H1 (cell line): Measurements from ENCODE around the gene YTHDF2. TPM values are rescaled to one million over a fixed set of nuclear protein-coding genes. Genes with fewer than 3 reads are reported as not detected.

Experiments
- BCL11A ChIP-seq, 2 experiments: IDR thresholded peaks; one replicate each; pipeline ENCODE4 v1.6.1; 2011; ENCODE audit warnings: low read depth in 2 of 2, low read length in 2 of 2, mild to moderate bottlenecking in 2 of 2
- BRCA1 ChIP-seq: IDR thresholded peaks from 2 replicates; pipeline ENCODE4 v1.6.1; 2012; ENCODE audit warnings: low read depth, low read length, improper control_type of control experiment
- CHD1 ChIP-seq: IDR thresholded peaks from 2 replicates; pipeline ENCODE4 v1.6.1; 2012; ENCODE audit warnings: low read depth, low read length, improper control_type of control experiment
- CHD2 ChIP-seq: IDR thresholded peaks from 2 replicates; pipeline ENCODE4 v1.6.1; 2012; ENCODE audit warnings: low read length, improper control_type of control experiment
- EGR1 ChIP-seq: IDR thresholded peaks from 2 replicates; pipeline ENCODE4 v1.6.1; 2011; ENCODE audit warnings: low read depth, low read length, borderline replicate concordance
- EP300 ChIP-seq, 2 experiments: IDR thresholded peaks; 1 replicate in 1 of 2; 2 replicates in 1 of 2; pipeline ENCODE4 v1.6.1; 2011 to 2012; ENCODE audit warnings: low read depth in 2 of 2, low read length in 2 of 2, mild to moderate bottlenecking in 2 of 2, borderline replicate concordance in 1 of 2, inconsistent platforms in 1 of 2, moderate library complexity in 1 of 2
- HDAC6 ChIP-seq: IDR thresholded peaks from one replicate; pipeline ENCODE4 v1.7.1; 2012; ENCODE audit warnings: low read depth, mild to moderate bottlenecking, inconsistent platforms, low read length, moderate library complexity
- RBBP5 ChIP-seq: IDR thresholded peaks from 2 replicates; pipeline ENCODE4 v1.7.1; 2012; ENCODE audit warnings: low read depth, mild to moderate bottlenecking, inconsistent platforms, low read length, moderate library complexity, borderline replicate concordance
- RNF2 ChIP-seq: fragments of 200-900, 300-1000 bp; sonication (generic); IDR thresholded peaks from 2 replicates; pipeline ENCODE4 v1.7.1; 2016; ENCODE audit warnings: borderline replicate concordance, low read depth, mild to moderate bottlenecking, antibody characterized with exemption, low read length; ENCODE audit not compliant: poor library complexity, severe bottlenecking; ENCODE audit errors: missing control alignments
- SIX5 ChIP-seq: IDR thresholded peaks from 2 replicates; pipeline ENCODE4 v1.6.1; 2011; ENCODE audit warnings: mild to moderate bottlenecking, low read depth, low read length
- SP2 ChIP-seq: IDR thresholded peaks from 2 replicates; pipeline ENCODE4 v1.6.1; 2012; ENCODE audit warnings: mild to moderate bottlenecking, low read length, inconsistent platforms
- SRF ChIP-seq: IDR thresholded peaks from 2 replicates; pipeline ENCODE4 v1.6.1; 2011; ENCODE audit warnings: mild to moderate bottlenecking, low read depth, low read length, moderate library complexity
- SUZ12 ChIP-seq: fragments of 200-600 bp; sonication (generic); IDR thresholded peaks from 2 replicates; pipeline ENCODE4 v1.6.1; 2012; ENCODE audit warnings: mild to moderate bottlenecking, inconsistent platforms, low read length, moderate library complexity, mixed read lengths
- TBP ChIP-seq: IDR thresholded peaks from 2 replicates; pipeline ENCODE4 v1.6.1; 2011; ENCODE audit warnings: low read depth, low read length, improper control_type of control experiment
- TCF12 ChIP-seq: IDR thresholded peaks from 2 replicates; pipeline ENCODE4 v1.6.1; 2011; ENCODE audit warnings: low read depth, mild to moderate bottlenecking, low read length
- YY1 ChIP-seq: IDR thresholded peaks from 2 replicates; pipeline ENCODE4 v1.6.1; 2011; ENCODE audit warnings: low read depth, mild to moderate bottlenecking, low read length
- polyA plus RNA-seq, 7 experiments: library from polyadenylated mRNA; depleted of rRNA in 3 of 7; stranded (reverse) in 5 of 7; unstranded in 2 of 7; fragments of >200 nt in 5 of 7; fragments of 200-250 nt in 2 of 7; gene quantifications; 1 replicate in 5 of 7; 2 replicates in 1 of 7; 4 replicates in 1 of 7; pipeline versions ENCODE4 v1.2.1 to v1.2.3, GENCODE V29; 2011 to 2013; ENCODE audit warnings: missing spikeins in 2 of 7, mixed read lengths in 2 of 7
- total RNA-seq: library from RNA; stranded (reverse); fragmentation: NEBNext Ultra II Directional; extraction: Animal tissue kit (Norgen Biotek cat#: 25700); gene quantifications from 2 replicates; pipeline ENCODE4 v1.2.1, GENCODE V29; 2021
- TF ChIP-seq, protein P1 (sequence below): IDR thresholded peaks from 2 replicates; pipeline ENCODE4 v1.6.1; 2011; ENCODE audit warnings: low read length, improper control_type of control experiment
- TF ChIP-seq, protein P2 (sequence below): IDR thresholded peaks from 2 replicates; pipeline ENCODE4 v1.6.1; 2011; ENCODE audit warnings: low read depth, mild to moderate bottlenecking, low read length; ENCODE audit not compliant: insufficient read depth
- TF ChIP-seq, protein P3 (sequence below), 3 experiments: IDR thresholded peaks; 1 replicate in 2 of 3; 2 replicates in 1 of 3; pipeline versions ENCODE4 v1.5.1 to v1.6.1; 2011; ENCODE audit warnings: low read length in 3 of 3, mild to moderate bottlenecking in 3 of 3, inconsistent platforms in 2 of 3, low read depth in 1 of 3, moderate library complexity in 1 of 3; ENCODE audit not compliant: insufficient read depth in 1 of 3; ENCODE audit errors: control extremely low read depth in 1 of 3

YTHDF2 gene
- total and polyA plus RNA-seq, 2 of the 8 experiments (the other 6 are each of a cell fraction or from before 2014, with no cell fraction given), result 128 to 164 TPM

DNA sequence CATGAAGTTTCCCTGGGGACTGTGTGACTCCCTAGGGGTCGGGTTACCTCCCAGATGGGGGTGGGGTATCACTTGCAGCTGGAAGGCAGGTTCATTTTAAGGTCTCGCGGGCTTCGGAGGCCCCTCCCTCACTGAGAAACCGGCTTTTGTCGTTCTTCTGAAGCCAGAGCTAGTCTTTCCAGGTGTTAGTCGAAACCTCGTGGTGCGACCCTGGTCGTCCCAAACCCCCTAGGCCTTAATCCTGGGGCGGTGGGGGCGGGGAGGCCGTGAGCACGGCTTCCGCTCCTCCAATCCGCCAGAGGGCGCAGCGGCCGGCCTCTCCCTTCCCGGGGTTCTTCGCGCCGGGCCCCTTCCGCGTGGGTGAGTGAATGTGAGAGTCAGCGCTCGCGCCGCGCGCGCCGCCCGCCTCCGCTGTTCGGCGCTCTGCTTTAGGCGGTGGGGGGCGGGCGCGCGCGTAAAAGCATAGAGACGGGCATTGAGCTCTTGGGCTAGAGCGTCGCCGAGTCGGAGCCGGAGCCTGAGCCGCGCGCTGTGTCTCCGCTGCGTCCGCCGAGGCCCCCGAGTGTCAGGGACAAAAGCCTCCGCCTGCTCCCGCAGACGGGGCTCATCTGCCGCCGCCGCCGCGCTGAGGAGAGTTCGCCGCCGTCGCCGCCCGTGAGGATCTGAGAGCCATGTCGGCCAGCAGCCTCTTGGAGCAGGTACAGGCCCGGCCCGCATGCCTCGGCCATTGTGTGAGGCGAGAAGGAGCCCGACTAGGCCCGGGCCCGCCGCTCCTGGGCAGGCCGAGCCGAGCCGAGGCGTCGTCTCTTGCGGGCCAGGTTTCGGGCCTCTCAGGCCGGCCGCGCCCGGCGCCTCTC lies at the start of gene YTHDF2 (continued):
- TF ChIP-seq, protein P1, sequence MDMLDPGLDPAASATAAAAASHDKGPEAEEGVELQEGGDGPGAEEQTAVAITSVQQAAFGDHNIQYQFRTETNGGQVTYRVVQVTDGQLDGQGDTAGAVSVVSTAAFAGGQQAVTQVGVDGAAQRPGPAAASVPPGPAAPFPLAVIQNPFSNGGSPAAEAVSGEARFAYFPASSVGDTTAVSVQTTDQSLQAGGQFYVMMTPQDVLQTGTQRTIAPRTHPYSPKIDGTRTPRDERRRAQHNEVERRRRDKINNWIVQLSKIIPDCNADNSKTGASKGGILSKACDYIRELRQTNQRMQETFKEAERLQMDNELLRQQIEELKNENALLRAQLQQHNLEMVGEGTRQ, result no peak
- TF ChIP-seq BCL11A (IDR thresholded peaks at IDR 0.05; ENCODE audit: low read depth in 2 of 2, low read length in 2 of 2) (no peak), RBBP5 (peak; percentile 57; the same call in 1 of the 2 replicates), RNF2 (no peak), EGR1 (peak; percentile 89; the same call in 1 of the 2 replicates), YY1 (0 out of 2 replicates have a peak, but pooled peaks have one; percentile 32), TCF12 (peak; percentile 91), CHD1 (no peak), TBP (peak; percentile 84), SIX5 (peak; percentile 11; the same call in 1 of the 2 replicates), SRF (peak; percentile 46), CHD2 (peak; percentile 88), SUZ12 (no peak; the same call in 1 of the 2 replicates), SP2 (peak; percentile 77), HDAC6 (no peak), BRCA1 (no peak), EP300 (IDR thresholded peaks at IDR 0.05; ENCODE audit: borderline replicate concordance in 1 of 2, low read depth in 2 of 2, low read length in 2 of 2) (peak in 1 of 2 experiments; percentile 76; a peak in 1 of 3 replicates)
- TF ChIP-seq, protein P2, sequence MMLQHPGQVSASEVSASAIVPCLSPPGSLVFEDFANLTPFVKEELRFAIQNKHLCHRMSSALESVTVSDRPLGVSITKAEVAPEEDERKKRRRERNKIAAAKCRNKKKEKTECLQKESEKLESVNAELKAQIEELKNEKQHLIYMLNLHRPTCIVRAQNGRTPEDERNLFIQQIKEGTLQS, result no peak
- TF ChIP-seq, protein P3, sequence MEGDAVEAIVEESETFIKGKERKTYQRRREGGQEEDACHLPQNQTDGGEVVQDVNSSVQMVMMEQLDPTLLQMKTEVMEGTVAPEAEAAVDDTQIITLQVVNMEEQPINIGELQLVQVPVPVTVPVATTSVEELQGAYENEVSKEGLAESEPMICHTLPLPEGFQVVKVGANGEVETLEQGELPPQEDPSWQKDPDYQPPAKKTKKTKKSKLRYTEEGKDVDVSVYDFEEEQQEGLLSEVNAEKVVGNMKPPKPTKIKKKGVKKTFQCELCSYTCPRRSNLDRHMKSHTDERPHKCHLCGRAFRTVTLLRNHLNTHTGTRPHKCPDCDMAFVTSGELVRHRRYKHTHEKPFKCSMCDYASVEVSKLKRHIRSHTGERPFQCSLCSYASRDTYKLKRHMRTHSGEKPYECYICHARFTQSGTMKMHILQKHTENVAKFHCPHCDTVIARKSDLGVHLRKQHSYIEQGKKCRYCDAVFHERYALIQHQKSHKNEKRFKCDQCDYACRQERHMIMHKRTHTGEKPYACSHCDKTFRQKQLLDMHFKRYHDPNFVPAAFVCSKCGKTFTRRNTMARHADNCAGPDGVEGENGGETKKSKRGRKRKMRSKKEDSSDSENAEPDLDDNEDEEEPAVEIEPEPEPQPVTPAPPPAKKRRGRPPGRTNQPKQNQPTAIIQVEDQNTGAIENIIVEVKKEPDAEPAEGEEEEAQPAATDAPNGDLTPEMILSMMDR (IDR thresholded peaks at IDR 0.05; ENCODE audit: control extremely low read depth in 1 of 3, insufficient read depth in 1 of 3, low read depth in 1 of 3, low read length in 3 of 3), result peak; percentile 73 to 84 (median 83)
